SU-DHL-6 (cell line): Measurements from ENCODE around the gene KIF2A.

Source experiments
- H2AFZ ChIP-seq: fragments of 200-600 bp; sonication (generic); 2 replicates; pipeline ENCODE4 v1.6.1; 2014; ENCODE audit warnings: low read depth, mild to moderate bottlenecking, moderate library complexity, mixed read lengths, antibody characterized with exemption, low read length; ENCODE audit not compliant: severe bottlenecking
- H3F3A ChIP-seq: fragments of 200-600 bp; shearing (Covaris generic); 2 replicates; pipeline ENCODE4 v1.6.0; 2016; ENCODE audit warnings: antibody characterized with exemption, mild to moderate bottlenecking; ENCODE audit not compliant: insufficient read depth
- H3K27ac ChIP-seq: fragments of 200-600 bp; sonication (generic); 2 replicates; pipeline ENCODE4 v1.5.1; 2016; ENCODE audit warnings: low read depth, mild to moderate bottlenecking, low read length, moderate library complexity, mixed read lengths
- H3K27me3 ChIP-seq: fragments of 200-600 bp; sonication (generic), shearing (Covaris generic); 2 replicates; pipeline ENCODE4 v1.6.0; 2014; ENCODE audit warnings: mild to moderate bottlenecking, low read length
- H3K36me3 ChIP-seq: fragments of 200-600 bp; sonication (generic); 2 replicates; pipeline ENCODE4 v1.6.1; 2014; ENCODE audit warnings: mild to moderate bottlenecking, low read length, mixed read lengths
- H3K4me2 ChIP-seq: fragments of 300-600, 200-600 bp; shearing (Covaris generic), sonication (generic); 2 replicates; pipeline ENCODE4 v1.6.0; 2014; ENCODE audit warnings: low read length, low read depth, mild to moderate bottlenecking; ENCODE audit not compliant: poor library complexity, severe bottlenecking
- H3K4me3 ChIP-seq: fragments of 200-600 bp; sonication (generic); 2 replicates; pipeline ENCODE4 v1.5.1; 2014; ENCODE audit warnings: antibody characterized with exemption, low read length, mild to moderate bottlenecking, mixed read lengths; ENCODE audit not compliant: insufficient read depth, poor library complexity, severe bottlenecking
- H3K79me2 ChIP-seq: fragments of 200-600 bp; sonication (generic); 2 replicates; pipeline ENCODE4 v1.6.1; 2014; ENCODE audit warnings: mild to moderate bottlenecking, low read length, moderate library complexity; ENCODE audit not compliant: insufficient read depth
- H3K9ac ChIP-seq: fragments of 200-600 bp; sonication (generic); 2 replicates; pipeline ENCODE4 v1.7.0; 2014; ENCODE audit warnings: mild to moderate bottlenecking, low read length
- H3K9me2 ChIP-seq: fragments of 200-600 bp; sonication (generic); replicated peaks from 2 replicates; pipeline ENCODE4 v1.6.1; 2014; ENCODE audit warnings: low read length; ENCODE audit not compliant: insufficient read depth
- H3K9me3 ChIP-seq: fragments of 200-600 bp; sonication (generic); 2 replicates; pipeline ENCODE4 v1.6.1; 2014; ENCODE audit warnings: low read length, mixed read lengths; ENCODE audit not compliant: insufficient read depth
- H4K20me1 ChIP-seq: fragments of 200-600 bp; sonication (generic); 2 replicates; pipeline ENCODE4 v1.6.1; 2014; ENCODE audit warnings: low read depth, mild to moderate bottlenecking, antibody characterized with exemption, low read length, moderate library complexity, mixed read lengths
- EZH2phosphoT487 ChIP-seq: fragments of 200-600 bp; sonication (generic), shearing (Covaris generic); conservative IDR thresholded peaks from 2 replicates; pipeline ENCODE4 v1.6.1; 2018; ENCODE audit warnings: mild to moderate bottlenecking, antibody characterized with exemption, low read length, moderate library complexity, mixed read lengths
- TF ChIP-seq, protein P1 (sequence below): fragments of 200-600 bp; sonication (generic); IDR thresholded peaks from one replicate; pipeline ENCODE4 v1.5.1; 2017; ENCODE audit warnings: antibody characterized with exemption, mild to moderate bottlenecking, low read length, moderate library complexity; ENCODE audit not compliant: insufficient read depth, poor library complexity, severe bottlenecking

KIF2A gene

GRCh38 chr5:62281411-62281810 lies 24.6 kb upstream of the KIF2A start:
- TF ChIP-seq, protein P1, sequence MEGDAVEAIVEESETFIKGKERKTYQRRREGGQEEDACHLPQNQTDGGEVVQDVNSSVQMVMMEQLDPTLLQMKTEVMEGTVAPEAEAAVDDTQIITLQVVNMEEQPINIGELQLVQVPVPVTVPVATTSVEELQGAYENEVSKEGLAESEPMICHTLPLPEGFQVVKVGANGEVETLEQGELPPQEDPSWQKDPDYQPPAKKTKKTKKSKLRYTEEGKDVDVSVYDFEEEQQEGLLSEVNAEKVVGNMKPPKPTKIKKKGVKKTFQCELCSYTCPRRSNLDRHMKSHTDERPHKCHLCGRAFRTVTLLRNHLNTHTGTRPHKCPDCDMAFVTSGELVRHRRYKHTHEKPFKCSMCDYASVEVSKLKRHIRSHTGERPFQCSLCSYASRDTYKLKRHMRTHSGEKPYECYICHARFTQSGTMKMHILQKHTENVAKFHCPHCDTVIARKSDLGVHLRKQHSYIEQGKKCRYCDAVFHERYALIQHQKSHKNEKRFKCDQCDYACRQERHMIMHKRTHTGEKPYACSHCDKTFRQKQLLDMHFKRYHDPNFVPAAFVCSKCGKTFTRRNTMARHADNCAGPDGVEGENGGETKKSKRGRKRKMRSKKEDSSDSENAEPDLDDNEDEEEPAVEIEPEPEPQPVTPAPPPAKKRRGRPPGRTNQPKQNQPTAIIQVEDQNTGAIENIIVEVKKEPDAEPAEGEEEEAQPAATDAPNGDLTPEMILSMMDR, result no peak
- TF ChIP-seq EZH2phosphoT487, result no peak
- no peaks in the 10 kb centered on the region for H3K36me3 ChIP-seq
- H3K4me2 ChIP-seq, result no peak overlapping the region
- no peaks in the 10 kb centered on the region for H3K9me2 ChIP-seq
- H3K27me3 ChIP-seq, result no peaks in the 10 kb centered on the region
- no peak overlapping the region for H3K27ac ChIP-seq
- no peak overlapping the region for H3K4me3 ChIP-seq
- no peak overlapping the region for H2AFZ ChIP-seq
- no peaks in the 10 kb centered on the region for H3F3A ChIP-seq
- H3K9ac ChIP-seq, result no peak overlapping the region
- H3K79me2 ChIP-seq, result no peaks in the 10 kb centered on the region
- H4K20me1 ChIP-seq, result no peaks in the 10 kb centered on the region
- H3K9me3 ChIP-seq, result no peaks in the 10 kb centered on the region

DNA sequence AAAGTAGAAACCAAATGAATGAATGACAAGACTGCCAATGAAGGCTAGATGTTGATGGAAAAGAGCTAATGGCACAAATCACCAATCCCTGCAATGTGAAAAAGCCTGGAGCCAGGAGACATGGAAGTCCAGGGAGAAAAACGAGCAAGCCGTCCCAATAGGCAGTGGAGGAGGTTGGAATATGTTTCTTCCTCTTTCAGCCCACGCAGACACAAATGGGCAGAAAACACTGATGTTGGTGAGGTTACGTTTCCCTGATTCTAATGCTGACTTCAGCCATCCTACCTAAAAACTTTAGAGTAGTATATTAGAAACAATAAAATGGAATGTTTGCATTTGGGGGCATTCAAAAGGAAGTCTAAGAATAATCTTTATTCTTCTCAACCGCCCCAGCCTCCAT lies 23.9 kb upstream of the KIF2A start:
- no peak overlapping the region for H2AFZ ChIP-seq
- H3K9me2 ChIP-seq, result no peaks in the 10 kb centered on the region
- no peaks in the 10 kb centered on the region for H3F3A ChIP-seq
- H4K20me1 ChIP-seq, result no peaks in the 10 kb centered on the region
- no peak overlapping the region for H3K4me2 ChIP-seq
- TF ChIP-seq, protein P1, result no peak
- no peak for TF ChIP-seq EZH2phosphoT487
- H3K27ac ChIP-seq, result no peak overlapping the region
- H3K27me3 ChIP-seq, result no peaks in the 10 kb centered on the region
- H3K36me3 ChIP-seq, result no peaks in the 10 kb centered on the region
- H3K79me2 ChIP-seq, result no peaks in the 10 kb centered on the region
- H3K9me3 ChIP-seq, result no peaks in the 10 kb centered on the region
- no peak overlapping the region for H3K9ac ChIP-seq
- H3K4me3 ChIP-seq, result no peak overlapping the region

DNA sequence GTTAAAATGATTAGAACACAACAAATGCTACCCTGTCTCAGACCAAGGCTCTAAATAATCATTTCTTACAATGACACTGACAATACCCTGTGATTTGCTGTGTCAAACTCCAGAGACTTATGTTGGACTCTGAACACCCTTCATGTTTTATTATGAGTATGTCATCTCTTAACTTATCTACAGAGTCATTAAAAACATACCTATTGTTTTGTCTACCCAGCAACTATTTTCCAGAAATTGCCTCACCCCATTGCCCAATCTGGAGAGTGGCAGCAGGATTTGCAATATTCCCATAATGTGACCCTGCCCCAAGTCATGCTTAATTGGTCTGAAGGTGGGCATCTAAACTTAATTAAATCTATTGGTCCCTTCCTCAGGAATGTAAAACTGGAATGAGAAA lies 23.0 kb upstream of the KIF2A start:
- Histone ChIP-seq H3K4me3 (no peak overlapping the region), H3K27me3 (no peaks in the 10 kb centered on the region), H3K9me2 (no peaks in the 10 kb centered on the region), H4K20me1 (no peaks in the 10 kb centered on the region), H3K9ac (no peak overlapping the region), H3K79me2 (no peaks in the 10 kb centered on the region), H3F3A (no peaks in the 10 kb centered on the region), H3K36me3 (no peaks in the 10 kb centered on the region), H3K4me2 (no peak overlapping the region), H2AFZ (no peak overlapping the region), H3K27ac (no peak overlapping the region), H3K9me3 (no peaks in the 10 kb centered on the region)
- TF ChIP-seq, protein P1, result no peak
- TF ChIP-seq EZH2phosphoT487, result no peak

DNA sequence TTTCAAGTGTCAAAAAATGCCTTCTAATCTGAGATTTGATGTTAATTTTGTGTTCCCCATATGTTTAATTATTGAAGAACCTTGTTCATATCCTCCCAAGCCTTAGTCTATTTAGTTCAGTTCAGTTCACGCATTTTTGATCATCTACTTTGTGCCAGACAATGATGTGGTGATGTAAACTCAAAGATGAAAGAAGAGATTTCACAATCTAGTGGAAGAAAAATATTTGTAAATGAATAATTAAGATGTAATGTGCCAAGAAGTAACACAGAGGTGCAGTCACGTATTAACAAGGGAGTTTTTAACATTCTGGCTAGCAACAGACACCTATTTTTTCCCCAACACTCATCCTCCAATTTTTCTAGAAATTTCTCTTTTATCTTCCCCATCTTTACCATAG lies 22.1 kb upstream of the KIF2A start:
- no peaks in the 10 kb centered on the region for H3K36me3 ChIP-seq
- H3K27ac ChIP-seq, result no peak overlapping the region
- H3F3A ChIP-seq, result no peaks in the 10 kb centered on the region
- TF ChIP-seq EZH2phosphoT487, result no peak
- no peaks in the 10 kb centered on the region for H3K27me3 ChIP-seq
- no peak overlapping the region for H3K4me3 ChIP-seq
- no peak overlapping the region for H3K4me2 ChIP-seq
- no peaks in the 10 kb centered on the region for H4K20me1 ChIP-seq
- H3K79me2 ChIP-seq, result no peaks in the 10 kb centered on the region
- H3K9ac ChIP-seq, result no peak overlapping the region
- H3K9me2 ChIP-seq, result no peaks in the 10 kb centered on the region
- no peak overlapping the region for H2AFZ ChIP-seq
- no peaks in the 10 kb centered on the region for H3K9me3 ChIP-seq
